HG03159 (cell line): ENCODE results near the gene CYP27A1.
"Not testable (repeated sequence)": the region's sequence is repeated elsewhere in the genome, so short reads cannot be mapped to it uniquely, and the experiment has no call there.

Experiments used
- ATAC-seq: cut with Tn5 transposase; IDR thresholded peaks from one replicate; pipeline ENCODE4 v1.9.1; 2021; ENCODE audit warnings: mild to moderate bottlenecking, moderate library complexity; ENCODE audit not compliant: unreplicated experiment

Gene CYP27A1

DNA sequence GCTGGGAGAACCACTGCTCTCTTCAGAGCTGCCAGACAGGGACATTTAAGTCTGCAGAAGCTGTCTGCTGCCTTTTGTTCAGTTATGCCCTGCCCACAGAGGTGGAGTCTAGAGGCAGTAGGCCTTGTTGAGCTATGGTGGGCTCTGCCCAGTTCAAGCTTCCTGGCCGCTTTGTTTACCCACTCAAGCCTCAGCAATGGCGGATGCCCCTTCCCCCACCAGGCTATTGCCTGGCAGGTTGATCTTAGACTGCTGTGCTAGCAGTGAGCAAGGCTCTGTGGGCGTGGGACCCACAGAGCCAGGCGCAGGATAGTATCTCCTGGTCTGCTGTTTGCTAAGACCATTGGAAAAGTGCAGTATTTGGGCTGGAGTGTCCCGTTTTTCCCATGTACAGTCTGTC is 9.2 kb upstream of the CYP27A1 start:
- ATAC-seq = not testable (repeated sequence)

DNA sequence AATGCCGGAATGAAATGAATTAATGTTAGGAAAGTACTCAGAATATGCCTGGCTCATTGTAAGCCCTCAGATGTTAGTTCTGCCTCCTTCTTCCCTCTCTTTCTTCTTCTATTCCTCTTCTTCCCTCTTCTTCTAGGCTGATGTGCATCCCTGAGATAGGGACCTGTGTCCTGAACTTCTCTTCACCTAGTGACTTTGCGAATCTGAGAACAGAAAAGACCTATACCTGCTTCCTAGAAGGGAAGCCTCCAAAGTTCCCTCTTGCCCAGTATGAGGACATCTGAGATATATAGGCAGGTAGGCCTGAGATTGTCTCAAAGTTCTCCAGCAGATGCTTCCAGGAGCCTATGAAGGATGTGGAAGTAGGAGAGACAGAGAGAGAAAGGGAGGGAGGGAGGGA is 8.1 kb upstream of the CYP27A1 start:
- ATAC-seq = no peak

DNA sequence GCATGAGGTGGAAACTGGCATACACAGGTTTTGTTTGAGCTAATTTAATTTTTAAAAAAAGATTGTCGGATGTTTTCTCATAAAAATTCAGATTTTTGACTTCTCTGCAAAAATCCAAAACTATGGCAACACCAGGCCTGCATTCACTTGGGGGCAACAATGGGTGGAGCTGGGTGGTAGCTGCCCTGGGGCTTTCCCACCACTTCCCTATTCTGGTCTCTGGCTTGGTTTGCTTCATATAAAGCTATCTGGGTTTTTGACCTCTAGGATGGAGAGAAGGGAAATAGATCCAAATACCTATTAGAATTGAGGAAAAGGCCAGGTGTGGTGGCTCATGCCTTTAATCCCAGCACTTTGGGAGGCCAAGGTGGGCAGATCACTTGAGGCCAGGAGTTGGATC is 5.5 kb upstream of the CYP27A1 start:
- no peak for ATAC-seq

DNA sequence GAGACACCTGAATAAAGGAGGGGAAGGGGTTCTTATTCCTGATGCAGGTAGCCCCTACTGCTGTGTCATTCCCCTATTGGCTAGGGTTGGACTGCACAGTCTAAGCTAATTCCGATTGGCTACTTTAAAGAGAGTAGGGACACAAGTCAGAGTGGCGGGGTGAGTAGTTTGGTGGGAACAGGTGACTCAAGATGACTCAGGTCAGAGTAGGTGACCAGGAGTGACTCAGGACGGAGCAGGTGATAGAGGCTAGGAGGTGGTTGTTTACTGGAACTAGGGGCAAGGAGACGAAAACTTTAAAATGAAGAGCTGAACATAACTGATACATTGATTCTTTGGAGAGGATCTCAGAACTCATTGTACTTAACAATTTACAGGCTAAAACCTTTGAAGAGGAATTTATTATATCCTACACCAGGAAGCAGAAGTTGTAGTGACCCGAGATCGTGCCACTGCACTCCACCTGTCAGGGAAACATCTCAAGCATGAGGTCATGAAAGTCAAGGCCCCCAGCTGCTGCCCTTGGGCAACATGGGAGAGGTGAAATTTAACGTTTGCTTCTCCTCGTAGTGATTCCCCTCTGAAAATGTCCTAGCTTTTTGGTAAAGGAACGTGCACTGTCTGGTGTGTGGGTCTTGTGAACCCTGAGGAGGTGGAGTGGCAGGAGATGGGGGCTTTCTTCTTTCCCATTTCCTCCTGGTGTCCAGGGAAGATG is 4.5 kb upstream of the CYP27A1 start:
- ATAC-seq = no peak

DNA sequence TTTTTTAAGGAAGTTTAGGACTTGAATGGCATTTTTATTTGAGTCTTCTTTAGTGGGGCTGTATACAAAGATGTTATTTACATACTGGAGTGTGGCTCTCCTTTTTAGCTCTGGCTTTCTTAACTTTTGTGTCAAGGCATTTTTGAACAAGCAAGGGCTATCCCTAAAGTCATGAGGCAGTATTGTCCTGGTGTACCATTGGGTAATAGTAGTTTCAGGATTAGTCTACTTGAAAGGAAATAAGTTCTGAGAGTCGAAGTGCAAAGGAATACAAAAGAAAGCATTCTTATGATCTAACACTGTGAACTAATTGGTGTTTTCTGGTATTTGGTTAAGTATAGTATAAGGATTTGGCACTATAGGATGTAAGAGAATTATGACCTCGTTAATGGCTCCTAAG is 1.9 kb upstream of the CYP27A1 start:
- no peak for ATAC-seq

DNA sequence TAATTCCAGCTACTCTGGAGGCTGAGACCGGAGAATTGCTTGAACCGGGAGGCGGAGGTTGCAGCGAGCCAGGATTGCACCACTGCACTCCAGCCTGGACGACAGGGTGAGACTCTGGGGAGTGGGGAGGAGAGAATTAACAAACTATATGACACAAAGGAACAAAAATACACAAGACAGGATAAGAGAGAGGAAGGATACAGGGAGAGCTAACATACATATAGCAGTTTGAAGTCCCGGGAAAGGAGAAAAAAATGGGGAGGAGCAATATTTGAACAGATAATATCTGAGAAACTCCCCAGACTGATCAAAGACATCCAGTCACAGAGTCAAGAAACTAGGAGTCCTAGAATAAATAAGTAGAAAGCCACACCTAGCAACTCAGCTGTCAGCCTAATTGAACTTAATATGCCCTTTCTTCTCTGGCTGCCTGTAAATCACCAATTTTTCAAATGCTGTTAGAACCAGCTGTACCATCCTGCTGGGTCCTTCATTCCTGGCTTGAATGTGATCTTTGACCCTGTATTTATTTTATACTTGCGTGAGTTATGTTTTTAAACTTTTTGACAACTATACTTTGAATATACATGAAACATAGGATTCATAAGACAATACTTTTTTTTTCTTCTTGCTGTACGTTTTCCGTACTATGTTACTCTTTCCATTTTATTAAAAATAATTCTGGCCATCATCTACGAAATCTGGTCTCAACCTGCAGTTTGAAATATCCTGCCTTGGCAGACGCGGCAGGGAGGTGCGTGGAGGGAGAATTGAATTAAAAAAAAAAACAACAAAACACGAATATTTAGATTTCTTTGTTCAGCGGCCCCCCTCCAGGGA is 876 bp upstream of the CYP27A1 start:
- no peak for ATAC-seq

DNA sequence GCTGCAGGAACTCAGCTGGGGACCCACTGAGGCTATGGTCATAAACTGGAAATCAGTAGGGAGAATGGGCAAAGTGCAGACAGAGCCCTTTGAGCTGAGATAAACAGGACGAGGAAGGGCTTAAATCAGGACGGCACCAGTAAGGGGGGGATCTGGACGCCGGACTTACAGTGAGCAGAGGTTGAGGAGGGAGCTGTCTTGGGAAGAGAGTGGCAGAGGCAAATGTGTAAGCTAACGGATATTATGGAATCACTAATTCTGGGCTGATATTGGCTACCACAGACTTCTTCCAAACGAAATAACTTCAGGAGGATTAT is 539 bp downstream of the CYP27A1 start:
- no peak for ATAC-seq

DNA sequence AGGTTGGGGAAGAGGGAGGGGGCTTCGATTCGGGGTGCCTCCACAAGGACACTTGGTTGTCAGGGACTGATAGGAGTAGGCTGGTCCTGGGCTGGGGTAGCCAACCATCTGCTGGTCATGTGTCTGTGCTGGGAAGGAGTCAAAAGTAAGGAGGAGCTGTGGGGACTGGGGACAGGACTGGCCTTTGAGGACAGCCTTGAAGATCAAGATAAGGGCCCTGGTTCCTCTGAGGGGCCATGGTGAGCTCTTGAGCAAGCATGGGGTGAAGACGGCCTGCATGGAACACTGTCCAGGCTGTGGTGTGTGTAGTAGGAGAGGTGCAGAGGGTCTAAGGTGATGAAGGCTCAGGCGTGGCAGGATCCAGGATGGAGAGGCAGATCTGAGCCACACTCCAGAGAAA is 1.7 kb downstream of the CYP27A1 start:
- ATAC-seq = no peak

DNA sequence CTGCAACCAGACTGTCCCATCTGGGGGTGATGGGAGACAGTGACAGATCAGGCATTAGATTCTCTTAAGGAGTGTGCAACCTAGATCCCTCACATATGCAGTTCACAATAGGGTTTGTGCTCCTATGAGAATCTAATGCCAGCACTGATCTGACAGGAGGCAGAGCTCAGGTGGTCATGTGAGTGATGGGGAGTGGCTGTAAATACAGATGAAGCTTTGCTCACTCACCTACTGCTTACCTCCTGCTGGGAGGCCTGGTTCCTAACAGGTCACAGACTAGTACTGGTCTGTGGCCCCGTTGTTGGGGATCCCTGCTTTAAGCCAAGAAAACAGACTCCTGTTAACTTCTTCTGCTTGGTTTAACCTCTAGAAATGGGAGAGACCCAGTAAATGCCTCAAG is 3.2 kb downstream of the CYP27A1 start:
- no peak for ATAC-seq

DNA sequence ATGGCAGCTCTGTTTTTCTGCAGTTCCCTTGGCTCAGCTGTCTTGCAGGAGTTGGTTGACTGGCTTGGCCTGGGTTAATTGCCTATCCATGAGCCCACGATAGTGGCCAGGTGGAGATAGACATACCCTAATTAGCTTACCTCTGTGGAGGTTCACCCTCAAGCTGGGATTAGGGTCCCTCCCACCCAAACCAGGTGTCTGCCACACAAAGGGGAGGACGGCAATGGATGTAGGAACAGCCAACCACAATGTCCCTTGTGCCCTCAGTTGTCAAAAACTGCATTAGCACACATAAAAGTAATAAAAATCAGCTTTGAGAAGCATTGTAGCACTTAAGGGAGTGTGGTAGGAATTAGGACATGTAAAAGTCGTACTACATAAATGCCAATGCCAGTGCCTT is 4.2 kb downstream of the CYP27A1 start:
- no peak for ATAC-seq

DNA sequence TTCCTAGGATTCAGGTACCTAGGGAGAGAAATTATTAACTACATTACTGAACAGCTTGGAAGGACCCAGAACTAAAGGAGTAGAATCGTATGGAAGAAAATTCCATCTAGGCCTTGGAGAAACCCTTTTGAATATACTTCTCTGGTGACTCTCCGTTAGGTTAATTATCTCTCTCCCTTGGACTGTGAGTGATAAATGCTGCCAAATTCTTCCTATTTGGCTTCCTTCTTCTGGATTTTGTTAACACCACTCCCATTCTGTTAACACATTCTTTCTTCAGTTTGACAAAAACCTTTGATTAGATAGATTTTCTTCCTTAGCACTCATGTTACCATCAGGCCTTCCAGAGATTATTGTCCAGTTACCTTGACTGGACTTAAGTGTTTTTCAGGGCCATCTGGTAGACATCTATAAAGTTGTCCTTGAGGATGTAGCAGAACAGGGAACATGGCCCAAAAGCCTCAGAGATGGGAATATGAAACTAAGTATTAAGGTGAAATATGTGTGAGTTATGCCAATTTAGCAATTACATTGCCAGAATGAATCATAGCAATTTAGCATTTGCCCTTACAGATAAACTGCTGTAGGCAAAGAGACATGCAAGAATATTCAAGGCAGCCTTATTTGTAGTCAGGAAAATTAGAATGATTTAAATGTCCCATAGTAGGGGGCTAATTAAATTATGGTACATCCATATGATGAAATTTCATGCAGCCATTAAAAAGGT is 6.7 kb downstream of the CYP27A1 start:
- ATAC-seq = no peak

DNA sequence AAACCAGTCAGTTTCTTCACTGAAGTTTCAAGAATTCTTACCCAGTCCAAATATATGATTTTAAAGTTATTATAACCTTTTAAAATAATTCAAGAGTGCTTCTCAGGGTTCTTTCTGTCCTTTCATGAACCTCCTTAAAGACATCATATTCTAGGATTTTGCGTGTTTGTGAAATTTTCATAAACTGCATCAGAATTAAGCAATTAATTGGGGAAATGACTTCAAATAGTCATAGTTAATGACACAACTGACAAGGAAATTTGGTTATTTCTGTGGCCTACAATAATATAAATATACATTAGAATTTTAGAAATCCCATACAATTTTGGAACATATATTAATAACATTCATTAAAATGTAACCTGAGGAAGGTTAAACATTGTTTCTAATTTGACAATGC is 10.5 kb downstream of the CYP27A1 start:
- ATAC-seq = no peak

DNA sequence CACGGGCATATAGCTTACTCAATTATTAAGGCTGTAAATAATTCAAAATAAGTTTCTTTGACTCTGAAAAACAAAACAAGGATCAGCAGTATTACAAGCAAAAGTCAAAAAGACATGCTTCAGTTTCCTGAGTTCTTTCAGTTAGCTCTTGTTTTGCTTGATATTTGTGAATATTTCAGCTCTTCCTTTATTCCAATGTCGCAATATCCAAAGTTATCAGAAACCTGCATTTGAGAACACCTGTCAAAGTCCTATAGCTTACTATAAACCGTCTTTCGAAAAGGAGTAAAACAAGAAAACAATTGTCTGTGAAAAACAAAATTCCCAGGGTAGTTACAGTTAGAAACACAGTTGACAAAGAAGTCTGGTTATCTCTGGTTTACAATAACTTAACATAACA is 14.7 kb downstream of the CYP27A1 start:
- no peak for ATAC-seq

DNA sequence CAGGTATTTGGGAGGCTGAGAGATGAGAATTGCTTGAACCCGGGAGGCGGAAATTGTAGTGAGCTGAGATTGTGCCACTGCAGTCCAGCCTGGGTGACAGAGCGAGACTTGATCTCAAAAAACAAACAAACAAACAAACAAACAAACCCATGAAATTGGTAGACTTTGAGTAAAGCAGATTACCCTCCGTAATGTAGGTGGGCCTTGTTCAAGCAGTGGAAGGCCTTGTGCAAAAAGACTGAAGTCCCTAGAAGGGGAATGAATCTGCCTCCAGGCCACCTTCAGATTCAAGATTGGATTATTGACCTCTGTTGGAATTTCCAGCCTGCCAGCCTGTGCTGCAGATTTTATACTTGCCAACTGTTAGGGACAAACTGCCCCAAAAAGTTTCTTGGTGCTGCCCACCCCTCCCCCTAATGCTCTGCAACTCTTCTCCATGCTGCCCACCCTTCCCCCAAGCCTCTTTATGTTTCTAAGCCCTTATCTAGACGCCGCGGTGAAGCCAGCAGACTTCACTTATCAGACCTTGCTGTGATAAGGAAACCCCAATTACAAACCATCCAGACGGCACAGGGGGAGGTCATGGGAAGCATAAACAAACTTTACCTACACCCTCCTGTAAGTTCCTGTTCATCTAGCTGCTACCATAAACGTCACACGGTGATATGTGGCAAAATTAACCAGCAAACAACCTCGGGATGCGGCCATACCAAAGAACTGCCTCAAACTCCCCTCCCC is 17.0 kb downstream of the CYP27A1 start:
- ATAC-seq = no peak

DNA sequence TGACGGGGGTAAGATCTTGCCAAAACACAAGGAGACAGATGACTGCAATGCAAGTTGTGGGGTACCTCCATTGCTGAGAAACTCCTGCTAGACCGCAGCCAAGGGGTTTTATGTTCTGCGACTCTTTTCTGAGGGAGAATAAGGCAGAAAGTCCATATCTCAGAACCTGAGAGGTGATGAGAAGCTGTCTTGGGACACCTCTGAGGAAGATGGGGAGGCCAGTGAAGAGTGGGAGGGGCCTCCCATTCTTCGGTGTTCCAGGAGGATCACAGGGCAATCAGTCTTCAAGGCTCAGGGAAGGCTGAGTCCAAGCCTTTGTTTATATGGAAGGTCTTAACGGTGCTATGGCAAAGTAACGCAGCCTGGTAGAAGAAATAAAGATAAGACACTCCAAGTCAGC is 18.0 kb downstream of the CYP27A1 start:
- ATAC-seq = no peak

DNA sequence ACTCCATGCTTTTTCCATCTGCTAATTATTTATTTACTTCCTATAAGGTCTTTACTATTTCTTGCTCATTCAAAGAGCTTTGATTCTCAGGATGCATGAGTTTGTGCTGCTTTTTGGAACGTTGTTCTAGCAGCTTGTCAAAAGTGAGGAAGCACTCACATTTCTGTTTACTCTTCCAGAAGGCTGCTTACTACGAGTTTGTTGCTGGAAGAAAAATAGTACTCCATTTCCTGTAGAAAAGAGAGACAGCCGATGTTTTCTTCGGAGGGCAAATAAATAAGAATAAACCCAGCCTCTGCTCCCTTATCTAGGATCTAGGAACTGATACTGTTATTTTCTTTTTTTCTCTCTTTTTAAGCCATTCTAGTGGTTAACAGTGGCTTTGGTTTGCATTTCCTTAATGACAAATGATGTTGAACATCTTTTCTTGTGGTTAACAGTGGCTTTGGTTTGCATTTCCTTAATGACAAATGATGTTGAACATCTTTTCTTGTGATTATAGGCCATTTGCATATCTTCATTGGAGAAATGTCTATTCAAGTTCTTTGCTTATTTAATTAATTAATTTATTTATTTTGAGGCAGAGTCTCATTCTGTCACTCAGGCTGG is 20.5 kb downstream of the CYP27A1 start:
- no peak for ATAC-seq

DNA sequence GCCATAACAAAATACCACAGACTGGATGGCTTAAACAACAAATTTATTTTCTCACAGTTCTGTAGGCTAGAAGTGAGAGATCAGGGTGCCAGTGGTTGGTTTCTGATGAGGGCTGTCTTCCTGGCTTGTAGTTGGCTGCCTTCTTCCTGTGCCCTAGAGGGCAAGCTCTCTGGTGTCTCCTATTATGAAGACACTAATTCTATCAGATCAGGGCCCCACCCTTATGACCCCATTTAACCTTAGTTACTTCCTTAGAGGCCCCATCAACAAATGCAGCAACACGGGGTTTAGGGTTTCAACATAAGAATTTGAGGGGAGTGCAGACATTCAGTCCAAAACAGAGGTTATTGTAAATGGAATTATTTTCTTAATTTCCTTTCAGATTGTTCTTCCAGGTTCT is 22.9 kb downstream of the CYP27A1 start:
- ATAC-seq = no peak

DNA sequence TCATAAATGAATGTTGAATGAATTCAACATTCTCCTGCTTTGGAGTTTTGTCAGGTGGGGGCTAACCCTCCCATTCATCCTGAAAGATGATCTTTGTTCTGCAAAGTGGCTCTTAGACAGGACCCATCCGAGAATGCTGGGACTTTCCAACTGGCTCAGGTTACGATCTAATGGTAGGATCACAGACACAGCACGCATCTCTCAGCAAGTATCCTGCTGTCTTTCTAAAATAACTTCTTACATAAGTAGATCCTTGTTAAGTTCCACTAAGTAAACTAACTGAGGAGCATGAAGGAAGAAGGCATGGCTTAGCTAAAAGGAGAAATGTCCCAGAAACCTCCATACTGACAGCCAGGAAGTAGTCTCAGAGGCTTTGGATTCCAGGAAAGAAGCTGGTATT is 23.7 kb downstream of the CYP27A1 start:
- ATAC-seq = no peak

DNA sequence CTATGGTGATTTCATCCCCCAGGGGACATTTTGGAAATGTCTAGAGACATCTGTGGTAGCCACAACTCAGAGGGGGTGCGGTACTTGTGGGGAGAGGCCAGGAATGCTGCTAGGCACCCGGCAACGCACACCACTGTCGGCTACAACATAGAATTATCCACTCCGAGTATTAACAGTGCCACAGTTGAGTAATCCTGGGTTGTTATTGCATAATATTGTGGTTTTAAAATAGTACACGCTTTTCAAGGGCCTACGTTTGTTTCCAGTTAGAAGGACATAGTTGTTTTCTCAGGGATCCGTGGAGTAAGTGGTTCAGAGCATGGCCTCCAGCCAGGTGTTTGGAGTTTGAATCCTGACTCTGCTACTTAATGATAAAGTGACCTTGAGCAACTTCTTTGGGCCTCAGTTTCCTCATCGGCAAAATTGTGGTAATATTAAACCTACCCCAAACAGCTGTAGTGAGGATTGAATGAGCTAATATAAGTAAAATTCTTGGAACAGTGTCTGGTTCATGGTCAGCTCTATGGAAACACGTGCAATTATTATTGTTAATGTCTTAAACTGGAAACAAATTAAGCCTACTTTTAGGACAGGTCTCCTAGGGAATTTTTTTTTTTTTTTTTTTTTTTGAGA is 24.5 kb downstream of the CYP27A1 start:
- ATAC-seq = no peak

DNA sequence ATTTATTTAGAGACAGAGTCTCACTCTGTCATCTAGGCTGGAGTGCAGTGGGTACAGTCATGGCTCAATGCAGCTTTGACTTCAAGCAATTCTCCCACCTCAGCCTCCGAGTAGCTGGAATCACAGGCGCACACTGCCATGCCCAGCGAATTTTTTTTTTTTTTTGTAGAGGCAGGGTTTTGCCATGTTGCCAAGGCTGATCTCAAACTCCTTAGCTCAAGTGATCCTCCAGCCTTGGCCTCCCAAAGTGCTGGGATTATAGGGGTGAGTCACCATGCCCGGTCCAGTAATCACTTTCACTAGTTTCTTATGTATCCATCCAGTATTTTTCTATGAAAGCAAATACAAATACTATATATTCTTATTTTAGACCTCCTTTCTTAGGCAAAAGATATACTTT is 25.7 kb downstream of the CYP27A1 start:
- ATAC-seq = no peak
